Stomach (tissue), 9 donors: ENCODE data around the gene FZR1. TPM values are rescaled to one million over a fixed set of nuclear protein-coding genes. Genes with fewer than 3 reads are reported as not detected.

Experiments used
- DNase-seq, 2 donors: peaks; one replicate each; pipeline versions ENCODE4 v3.0.0 to v3.0.0-alpha.2; 2013 to 2019
- H3K27ac ChIP-seq, 5 donors: fragments of 200-600 bp in 4 of 5; sonication (generic) in 4 of 5; one replicate each; pipeline ENCODE4 v1.5.1; 2013 to 2019; ENCODE audit warnings: mild to moderate bottlenecking in 1 of 5, moderate library complexity in 1 of 5
- H3K27me3 ChIP-seq, 3 donors: fragments of 200-600 bp; sonication (generic); one replicate each; pipeline ENCODE4 v1.5.1; 2017 to 2019; ENCODE audit warnings: mixed run types in 1 of 3
- H3K36me3 ChIP-seq, 4 donors: fragments of 200-600 bp; sonication (generic); 1 replicate in 3 of 4; 2 replicates in 1 of 4; pipeline ENCODE4 v1.5.1; 2016 to 2019
- H3K4me1 ChIP-seq, 4 donors: fragments of 200-600 bp; sonication (generic); one replicate each; pipeline ENCODE4 v1.5.1; 2016 to 2019
- H3K4me3 ChIP-seq, 4 donors: fragments of 200-600 bp; sonication (generic) in 3 of 4; one replicate each; pipeline ENCODE4 v1.5.1; 2016 to 2019; ENCODE audit warnings: mild to moderate bottlenecking in 1 of 4
- H3K9me3 ChIP-seq, 4 donors: fragments of 200-600 bp; sonication (generic); one replicate each; pipeline ENCODE4 v1.5.1; 2016 to 2019
- CTCF ChIP-seq, 7 experiments: fragments of 450-650 bp in 4 of 7; fragments of 200-600 bp in 3 of 7; sonication (generic) in 3 of 7; IDR thresholded peaks; one replicate each; pipeline ENCODE4 v1.5.1; 2016 to 2019; ENCODE audit warnings: antibody characterized with exemption in 7 of 7, control low read depth in 2 of 7, mild to moderate bottlenecking in 1 of 7
- EP300 ChIP-seq: sonication (generic); formaldehyde crosslinking; IDR thresholded peaks from one replicate; pipeline ENCODE4 v1.6.1; 2017; ENCODE audit warnings: antibody characterized with exemption
- POLR2A ChIP-seq, 4 donors: fragments of 450-650 bp; IDR thresholded peaks; one replicate each; pipeline ENCODE4 v1.6.1; 2016; ENCODE audit warnings: antibody characterized with exemption in 4 of 4, control low read depth in 2 of 4, mild to moderate bottlenecking in 1 of 4, moderate library complexity in 1 of 4
- POLR2AphosphoS5 ChIP-seq, 3 donors: sonication (generic); formaldehyde crosslinking; IDR thresholded peaks; one replicate each; pipeline ENCODE4 v1.6.1; 2016; ENCODE audit warnings: antibody characterized with exemption in 3 of 3
- WGBS, 5 donors: extraction: QIAGEN DNeasy Blood & Tissue Kit in 3 of 5; methylation state at CpG; one replicate each; pipeline versions ENCODE4 v1.1.5 to v1.1.7; 2013 to 2018; 5-methylcytosine and 5-hydroxymethylcytosine counted together
- intact Hi-C: fragments of 100-400 bp; cut with DNase I; formaldehyde crosslinking; loops from one replicate; pipeline ENCODE4 v1.15.1; 2023; ENCODE audit warnings: low total_unique reads
- polyA plus RNA-seq, 3 donors: library from polyadenylated mRNA; stranded (reverse); fragments of 200-250 nt; gene quantifications; one replicate each; pipeline ENCODE4 v1.2.3, GENCODE V29; 2013
- total RNA-seq, 5 donors: library from RNA; depleted of rRNA; stranded (reverse); fragments of >200 nt; gene quantifications; one replicate each; pipeline versions ENCODE4 v1.1.0 to v1.2.3, GENCODE V29; 2014 to 2016
- donor health status: healthy with polysubstance abuse.
- donor health status: Bipolar disorder and iron deficiency.
- donor health status: healthy.

Gene FZR1
- total and polyA plus RNA-seq, 8 donors, result 9.4 to 113 (median 21.3) TPM

DNA sequence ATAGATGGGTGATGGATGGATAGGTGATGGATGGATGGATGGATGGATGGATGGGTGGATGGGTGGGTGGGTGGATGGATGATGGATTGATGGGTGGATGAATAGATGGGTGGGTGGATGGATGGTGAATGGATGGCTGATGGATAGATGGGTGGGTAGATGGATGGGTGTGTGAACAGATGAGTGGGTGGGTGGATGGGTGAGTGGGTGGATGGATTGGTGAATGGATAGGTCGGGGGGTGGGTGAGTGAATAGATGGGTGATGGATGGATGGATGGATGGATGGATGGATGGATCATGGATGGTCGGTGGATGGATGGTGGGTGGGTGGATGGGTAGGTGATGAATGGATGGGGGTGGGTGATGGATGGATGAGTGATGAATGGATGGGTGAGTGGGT, 29.3 kb upstream of the FZR1 start:
- Histone ChIP-seq H3K36me3 (peaks cover 0 to 8% (median 0%) of the 10 kb centered on the region in 4 donors), H3K4me1 (peaks cover 10 to 67% (median 51%) of the 10 kb centered on the region in 4 donors), H3K27me3 (peaks cover 0 to 35% (median 4%) of the 10 kb centered on the region in 3 donors), H3K4me3 (no peak overlapping the region), H3K9me3 (no peaks in the 10 kb centered on the region), H3K27ac (no peak overlapping the region)
- 60 to 89% (median 88%) methylated on average over 2 of the region's 2 CpGs for WGBS, 5 donors
- intact Hi-C loops, result no loop called here
- TF ChIP-seq EP300, result no peak
- TF ChIP-seq POLR2A (IDR thresholded peaks at IDR 0.05), result no peak
- no peak for TF ChIP-seq CTCF (IDR thresholded peaks at IDR 0.05)
- no peak for TF ChIP-seq POLR2AphosphoS5 (IDR thresholded peaks at IDR 0.05)
- DNase-seq, result no peak

GRCh38 chr19:3477506-3477905, 28.6 kb upstream of the FZR1 start:
- Histone ChIP-seq H3K27ac (no peak overlapping the region), H3K4me3 (no peak overlapping the region), H3K9me3 (no peaks in the 10 kb centered on the region), H3K4me1 (peaks cover 9 to 67% (median 50%) of the 10 kb centered on the region in 4 donors), H3K36me3 (peaks cover 0 to 8% (median 0%) of the 10 kb centered on the region in 4 donors), H3K27me3 (peaks cover 0 to 42% (median 5%) of the 10 kb centered on the region in 3 donors)
- DNase-seq, result no peak
- intact Hi-C loops, result no loop called here
- TF ChIP-seq POLR2AphosphoS5 (IDR thresholded peaks at IDR 0.05), result no peak
- no peak for TF ChIP-seq POLR2A (IDR thresholded peaks at IDR 0.05)
- no peak for TF ChIP-seq CTCF (IDR thresholded peaks at IDR 0.05)
- no peak for TF ChIP-seq EP300

DNA sequence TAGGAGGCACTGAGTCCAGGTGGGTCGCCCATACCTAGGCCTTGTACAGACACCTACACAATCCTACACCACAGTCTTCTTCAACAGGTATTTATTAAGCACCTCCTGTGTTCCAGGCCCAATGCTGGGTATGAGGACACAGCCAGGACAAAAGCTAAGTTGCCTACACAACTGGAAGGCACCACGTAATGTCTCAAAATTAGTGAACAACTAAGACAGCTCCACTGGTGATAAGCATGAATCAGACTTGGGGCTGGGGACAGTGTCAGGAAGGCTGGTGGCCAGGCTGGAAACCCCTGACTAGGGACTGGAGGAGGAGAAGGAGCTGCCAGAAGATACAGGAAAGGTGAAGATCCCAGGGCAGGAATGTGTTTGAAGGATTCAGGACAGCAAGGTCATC, 28.2 kb upstream of the FZR1 start:
- TF ChIP-seq CTCF (IDR thresholded peaks at IDR 0.05), result no peak
- Histone ChIP-seq H3K9me3 (no peaks in the 10 kb centered on the region), H3K27ac (peak overlapping the region in 1 of 5 donors; percentile 83), H3K36me3 (peaks cover 0 to 8% (median 0%) of the 10 kb centered on the region in 4 donors), H3K27me3 (peaks cover 0 to 46% (median 10%) of the 10 kb centered on the region in 3 donors), H3K4me3 (no peak overlapping the region), H3K4me1 (peaks cover 7 to 63% (median 47%) of the 10 kb centered on the region in 4 donors)
- 75 to 98% (median 92%) methylated on average over 2 of the region's 2 CpGs for WGBS, 5 donors
- intact Hi-C loops, result no loop called here
- DNase-seq, result no peak

DNA sequence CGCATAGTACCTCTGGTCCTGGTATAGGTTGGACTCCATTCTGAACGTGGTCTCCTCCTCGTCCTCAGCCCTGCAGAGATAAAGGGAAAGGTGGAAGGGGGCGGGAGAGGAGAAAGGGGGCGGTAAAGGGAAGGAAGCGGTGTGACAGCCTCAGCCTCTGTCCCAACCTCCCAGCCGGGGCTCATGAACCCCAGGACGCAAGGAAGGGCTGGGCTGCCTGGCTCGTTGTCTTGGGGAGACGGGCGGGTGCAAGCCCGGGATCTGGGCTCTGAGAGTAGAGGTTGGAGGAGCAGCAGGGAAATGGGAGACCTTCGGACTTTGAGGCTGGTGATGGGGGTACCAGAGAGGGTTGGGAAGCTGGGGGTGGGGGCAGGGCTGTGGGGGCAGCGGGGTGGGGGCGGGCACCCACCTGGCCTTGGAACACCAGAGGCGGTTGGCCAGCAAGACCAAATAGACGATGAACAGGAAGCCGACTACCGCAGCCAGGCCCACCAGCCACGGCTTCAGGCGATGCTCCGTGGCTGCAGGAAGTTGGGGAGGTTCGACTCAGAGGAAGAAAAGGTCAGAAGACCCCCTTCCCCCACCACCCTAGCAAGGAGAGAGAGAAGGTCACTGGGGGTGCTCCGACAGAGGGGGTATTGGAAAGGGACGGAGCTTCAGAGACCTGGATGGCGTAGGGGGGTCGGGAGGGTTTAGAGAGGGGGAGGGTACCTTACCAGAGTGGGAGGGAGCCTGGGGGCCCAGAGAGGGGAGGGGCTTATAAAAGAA, 27.5 kb upstream of the FZR1 start:
- intact Hi-C loops, result no loop called here
- TF ChIP-seq EP300 (no peak), CTCF (IDR thresholded peaks at IDR 0.05) (no peak), POLR2AphosphoS5 (IDR thresholded peaks at IDR 0.05) (no peak), POLR2A (IDR thresholded peaks at IDR 0.05) (no peak)
- Histone ChIP-seq H3K9me3 (no peaks in the 10 kb centered on the region), H3K36me3 (peaks cover 0 to 8% (median 0%) of the 10 kb centered on the region in 4 donors), H3K27ac (peak overlapping the region in 1 of 5 donors; percentile 83), H3K27me3 (peaks cover 0 to 52% (median 11%) of the 10 kb centered on the region in 3 donors), H3K4me3 (peak overlapping the region in 1 of 4 donors; percentile 2), H3K4me1 (peaks cover 7 to 58% (median 44%) of the 10 kb centered on the region in 4 donors)
- DNase-seq, result no peak
- WGBS, 5 donors, result 29 to 47% (median 39%) methylated on average over 25 to 27 of the region's 27 CpGs
